HEK293T (cell line): ENCODE results near the gene AHI1.

Source experiments
- CTCF ChIA-PET: fragments of 350-600 bp; formaldehyde crosslinking; extraction: SDS; loops from one replicate; lab custom pipeline; 2021; ENCODE audit warnings: antibody characterized with exemption, inconsistent platforms; lab: Yijun Ruan, JAX
- POLR2A ChIA-PET: fragments of 350-600 bp; formaldehyde crosslinking; extraction: SDS; loops from one replicate; lab custom pipeline; 2020; ENCODE audit warnings: antibody characterized with exemption, inconsistent platforms; lab: Yijun Ruan, JAX
- DNase-seq: peaks from one replicate; pipeline ENCODE4 v3.0.0; 2012; ENCODE audit warnings: mixed read lengths; ENCODE audit errors: extremely low spot score
- ARNT ChIP-seq: fragments of 450-650 bp; IDR thresholded peaks from 2 replicates; pipeline ENCODE4 v1.6.1; 2017; ENCODE audit warnings: mild to moderate bottlenecking
- BHLHE40 ChIP-seq: fragments of 450-650 bp; IDR thresholded peaks from 2 replicates; pipeline ENCODE4 v1.6.1; 2016; ENCODE audit warnings: mild to moderate bottlenecking, moderate library complexity, borderline replicate concordance
- CTBP1 ChIP-seq: fragments of 450-650 bp; IDR thresholded peaks from 2 replicates; pipeline ENCODE4 v1.6.1; 2016; ENCODE audit warnings: borderline replicate concordance
- ELF4 ChIP-seq: fragments of 450-650 bp; IDR thresholded peaks from 2 replicates; pipeline ENCODE4 v1.6.1; 2017; ENCODE audit warnings: antibody characterized with exemption
- FOXA1 ChIP-seq: fragments of 450-650 bp; IDR thresholded peaks from 2 replicates; pipeline ENCODE4 v1.6.1; 2016; ENCODE audit warnings: mild to moderate bottlenecking
- FOXK2 ChIP-seq: fragments of 450-650 bp; IDR thresholded peaks from 2 replicates; pipeline ENCODE4 v1.6.1; 2016; ENCODE audit warnings: mild to moderate bottlenecking
- FOXM1 ChIP-seq: fragments of 450-650 bp; IDR thresholded peaks from 2 replicates; pipeline ENCODE4 v1.6.1; 2017; ENCODE audit warnings: mild to moderate bottlenecking, borderline replicate concordance
- HDGF ChIP-seq: fragments of 450-650 bp; IDR thresholded peaks from 2 replicates; pipeline ENCODE4 v1.6.1; 2017; ENCODE audit warnings: antibody characterized with exemption, borderline replicate concordance
- L3MBTL2 ChIP-seq: fragments of 450-650 bp; conservative IDR thresholded peaks from 2 replicates; pipeline ENCODE4 v1.6.1; 2016; ENCODE audit warnings: mild to moderate bottlenecking
- LEF1 ChIP-seq: fragments of 450-650 bp; IDR thresholded peaks from 2 replicates; pipeline ENCODE4 v1.6.1; 2017; ENCODE audit warnings: mild to moderate bottlenecking, borderline replicate concordance
- NFRKB ChIP-seq: fragments of 450-650 bp; IDR thresholded peaks from 2 replicates; pipeline ENCODE4 v1.6.1; 2016; ENCODE audit warnings: mild to moderate bottlenecking, moderate library complexity
- PKNOX1 ChIP-seq: fragments of 450-650 bp; IDR thresholded peaks from 2 replicates; pipeline ENCODE4 v1.6.1; 2016
- SP1 ChIP-seq: fragments of 450-650 bp; IDR thresholded peaks from 2 replicates; pipeline ENCODE4 v1.6.1; 2017
- SUZ12 ChIP-seq: fragments of 450-650 bp; IDR thresholded peaks from 2 replicates; pipeline ENCODE4 v1.6.1; 2016; ENCODE audit warnings: mild to moderate bottlenecking
- TARDBP ChIP-seq: fragments of 450-650 bp; IDR thresholded peaks from 2 replicates; pipeline ENCODE4 v1.6.1; 2016
- ZNF384 ChIP-seq: fragments of 450-650 bp; IDR thresholded peaks from 2 replicates; pipeline ENCODE4 v1.6.1; 2016

The AHI1 gene

GRCh38 chr6:135449246-135449645 lies 48.3 kb downstream of the AHI1 start:
- CTCF ChIA-PET = no interaction called here

GRCh38 chr6:135440087-135440792 lies 57.3 kb downstream of the AHI1 start:
- ChIA-PET CTCF (interaction anchor here (0.5 to 1.2 kb wide), 4 partner anchors 11 to 294 kb away, joined by 3 to 4 read pairs (median 4); no protein-coding TSS in a partner anchor), POLR2A (no interaction called here)
- no peak for TF ChIP-seq CTBP1
- no peak for TF ChIP-seq FOXA1
- TF ChIP-seq SP1 = no peak
- no peak for TF ChIP-seq BHLHE40
- TF ChIP-seq PKNOX1 = no peak
- no peak for TF ChIP-seq ZNF384
- TF ChIP-seq L3MBTL2 = no peak
- no peak for TF ChIP-seq SUZ12
- TF ChIP-seq ELF4 = no peak
- DNase-seq = no peak

More at GRCh38 chr6:135449246-135449645, 48.3 kb downstream of the AHI1 start:
- POLR2A ChIA-PET = no interaction called here
- DNase-seq = no peak
- TF ChIP-seq ELF4 (no peak), PKNOX1 (no peak), ARNT (no peak), FOXA1 (no peak)

- no peak for DNase-seq
- TF ChIP-seq LEF1 (no peak), ZNF384 (no peak), L3MBTL2 (no peak), ELF4 (no peak), FOXK2 (no peak), HDGF (no peak), NFRKB (no peak), SUZ12 (no peak), ARNT (no peak), FOXM1 (no peak), PKNOX1 (no peak)
- ChIA-PET POLR2A (no interaction called here), CTCF (interaction anchor here (0.6 to 1.2 kb wide), 2 partner anchors 14 to 290 kb away, joined by 3 to 4 read pairs; no protein-coding TSS in a partner anchor)
These were observed 58.0 kb downstream of the AHI1 start for GRCh38 chr6:135439549-135439948.

- TF ChIP-seq ZNF384 (no peak), ARNT (no peak), SUZ12 (no peak), PKNOX1 (no peak), SP1 (no peak), L3MBTL2 (no peak)
- DNase-seq = peak; percentile 20
- POLR2A ChIA-PET = no interaction called here
- CTCF ChIA-PET = interaction anchor here (0.6 to 1.2 kb wide), 3 partner anchors 15 to 290 kb away, joined by 3 to 4 read pairs (median 3); no protein-coding TSS in a partner anchor
These were observed 58.5 kb downstream of the AHI1 start for GRCh38 chr6:135438907-135439535.

- TF ChIP-seq LEF1 = no peak
- TF ChIP-seq PKNOX1 = no peak
- TF ChIP-seq FOXK2 = no peak
- TF ChIP-seq HDGF = no peak
- no peak for TF ChIP-seq TARDBP
- no peak for TF ChIP-seq SUZ12
- no peak for TF ChIP-seq BHLHE40
- no peak for TF ChIP-seq ZNF384
- TF ChIP-seq FOXA1 = no peak
- no peak for TF ChIP-seq FOXM1
- TF ChIP-seq ARNT = no peak
- no peak for TF ChIP-seq SP1
- no peak for TF ChIP-seq CTBP1
- no peak for TF ChIP-seq ELF4
- TF ChIP-seq L3MBTL2 = no peak
- TF ChIP-seq NFRKB = no peak
- DNase-seq = no peak
- CTCF ChIA-PET = no interaction called here
- POLR2A ChIA-PET = no interaction called here
These were observed 62.5 kb downstream of the AHI1 start for GRCh38 chr6:135434991-135435390.
